Trophoblast cell (in vitro differentiated cells and primary cell): ENCODE data around the gene ELP4.

Experiments
- DNase-seq, 2 donors: peaks; one replicate each; pipeline ENCODE4 v3.0.0-alpha.2; 2016
- H2AFZ ChIP-seq: 2 replicates; pipeline ENCODE4 v1.6.1; 2013; ENCODE audit warnings: low read length, moderate library complexity, mild to moderate bottlenecking; ENCODE audit not compliant: insufficient read depth, poor library complexity
- H2AK5ac ChIP-seq: 2 replicates; pipeline ENCODE4 v1.6.1; 2013; ENCODE audit warnings: mild to moderate bottlenecking, low read length
- H2BK120ac ChIP-seq: 2 replicates; pipeline ENCODE4 v1.6.1; 2013; ENCODE audit warnings: low read length, mild to moderate bottlenecking, moderate library complexity; ENCODE audit not compliant: insufficient read depth, poor library complexity
- H2BK12ac ChIP-seq: 2 replicates; pipeline ENCODE4 v1.6.1; 2013; ENCODE audit warnings: mild to moderate bottlenecking, low read length, moderate library complexity
- H2BK5ac ChIP-seq: 2 replicates; pipeline ENCODE4 v1.6.1; 2013; ENCODE audit warnings: low read length, low read depth, moderate library complexity, mild to moderate bottlenecking; ENCODE audit not compliant: poor library complexity
- H3K14ac ChIP-seq: 2 replicates; pipeline ENCODE4 v1.6.1; 2013; ENCODE audit warnings: mild to moderate bottlenecking, low read length
- H3K18ac ChIP-seq: 2 replicates; pipeline ENCODE4 v1.6.1; 2013; ENCODE audit warnings: mild to moderate bottlenecking, low read length
- H3K23ac ChIP-seq: 2 replicates; pipeline ENCODE4 v1.6.1; 2013; ENCODE audit warnings: low read length
- H3K27ac ChIP-seq: 2 replicates; pipeline ENCODE4 v1.5.1; 2013; ENCODE audit warnings: low read depth, mild to moderate bottlenecking, inconsistent platforms, low read length, moderate library complexity
- H3K27me3 ChIP-seq: 2 replicates; pipeline ENCODE4 v1.6.1; 2013; ENCODE audit warnings: inconsistent platforms, mild to moderate bottlenecking, low read length, moderate library complexity; ENCODE audit not compliant: insufficient read depth
- H3K36me3 ChIP-seq, 2 experiments: 1 replicate in 1 of 2; 2 replicates in 1 of 2; pipeline ENCODE4 v1.6.1; 2013; ENCODE audit warnings: low read length in 2 of 2, mild to moderate bottlenecking in 2 of 2, moderate library complexity in 1 of 2; ENCODE audit not compliant: insufficient read depth in 2 of 2, control insufficient read depth in 1 of 2
- H3K4ac ChIP-seq: 2 replicates; pipeline ENCODE4 v1.6.1; 2013; ENCODE audit warnings: low read depth, mild to moderate bottlenecking, low read length, moderate library complexity
- H3K4me1 ChIP-seq, 2 experiments: 1 replicate in 1 of 2; 2 replicates in 1 of 2; pipeline ENCODE4 v1.6.1; 2013; ENCODE audit warnings: low read length in 2 of 2, mild to moderate bottlenecking in 2 of 2, moderate library complexity in 1 of 2; ENCODE audit not compliant: insufficient read depth in 2 of 2, control insufficient read depth in 1 of 2
- H3K4me2 ChIP-seq: 2 replicates; pipeline ENCODE4 v1.6.1; 2013; ENCODE audit warnings: inconsistent platforms, mild to moderate bottlenecking, low read length, moderate library complexity
- H3K4me3 ChIP-seq: 2 replicates; pipeline ENCODE4 v1.5.1; 2013; ENCODE audit warnings: mild to moderate bottlenecking, low read depth, low read length, inconsistent platforms
- H3K79me1 ChIP-seq: one replicate; pipeline ENCODE4 v1.6.1; 2013; ENCODE audit warnings: low read length
- H3K79me2 ChIP-seq: 2 replicates; pipeline ENCODE4 v1.6.1; 2013; ENCODE audit warnings: low read length, mild to moderate bottlenecking; ENCODE audit not compliant: control insufficient read depth, insufficient read depth, poor library complexity
- H3K9ac ChIP-seq: 2 replicates; pipeline ENCODE4 v1.6.1; 2013; ENCODE audit warnings: mild to moderate bottlenecking, low read length
- H3K9me3 ChIP-seq: 2 replicates; pipeline ENCODE4 v1.6.1; 2013; ENCODE audit warnings: low read depth, mild to moderate bottlenecking, control low read depth, inconsistent platforms, low read length; ENCODE audit not compliant: insufficient read depth
- H4K12ac ChIP-seq: 2 replicates; pipeline ENCODE4 v1.6.1; 2013; ENCODE audit warnings: low read depth, mild to moderate bottlenecking, low read length, moderate library complexity
- H4K8ac ChIP-seq: 2 replicates; pipeline ENCODE4 v1.6.1; 2013; ENCODE audit warnings: low read depth, mild to moderate bottlenecking, low read length, moderate library complexity
- H4K91ac ChIP-seq: one replicate; pipeline ENCODE4 v1.6.1; 2013; ENCODE audit warnings: low read depth, mild to moderate bottlenecking, low read length, moderate library complexity
- WGBS: extraction: QIAGEN DNeasy Blood & Tissue Kit; methylation state at CpG from one replicate; pipeline ENCODE4 v1.1.7; 2013; ENCODE audit warnings: missing lambda C conversion rate; ENCODE audit not compliant: insufficient read length, insufficient coverage; ENCODE audit errors: extremely low coverage; 5-methylcytosine and 5-hydroxymethylcytosine counted together

Gene ELP4

DNA sequence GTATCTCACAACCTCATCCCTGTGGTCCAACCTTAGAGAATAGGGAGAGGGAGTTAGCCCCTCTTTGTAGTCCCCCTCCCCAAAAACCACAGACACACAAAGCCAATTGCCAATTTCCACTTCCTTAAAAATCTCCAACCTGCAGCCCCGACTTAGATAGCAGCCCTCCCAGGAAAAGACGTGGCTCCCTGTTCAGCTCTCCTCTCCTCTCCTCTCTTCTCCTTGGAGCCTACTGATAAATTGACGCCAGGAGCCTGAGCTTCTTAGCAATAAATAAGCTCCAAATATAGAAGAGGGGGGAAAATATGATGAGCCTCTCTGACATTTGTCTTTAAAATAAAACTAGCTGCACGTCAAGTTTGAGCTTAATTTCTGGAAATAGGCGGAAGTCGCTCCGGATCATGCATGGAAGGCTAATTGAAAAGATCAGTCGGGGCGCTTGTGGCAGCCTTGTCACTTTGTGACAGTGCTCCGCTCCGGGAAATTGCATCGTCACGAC is 294.3 kb downstream of the ELP4 start:
- Histone ChIP-seq H3K23ac (no peak overlapping the region), H2BK5ac (no peak overlapping the region), H2AFZ (no peak overlapping the region), H2BK120ac (no peak overlapping the region), H2BK12ac (no peak overlapping the region), H3K18ac (no peak overlapping the region), H4K8ac (no peak overlapping the region), H4K12ac (no peak overlapping the region), H3K36me3 (no peaks in the 10 kb centered on the region), H3K4me3 (no peak overlapping the region), H3K4me2 (no peak overlapping the region), H3K4me1 (peaks cover 5 to 11% of the 10 kb centered on the region in 2 experiments), H3K9ac (no peak overlapping the region), H3K27me3 (peaks cover 88% of the 10 kb centered on the region), H3K14ac (no peak overlapping the region), H3K27ac (no peak overlapping the region), H3K4ac (no peak overlapping the region), H3K9me3 (peaks cover 5% of the 10 kb centered on the region), H3K79me1 (no peaks in the 10 kb centered on the region), H2AK5ac (no peak overlapping the region), H3K79me2 (no peaks in the 10 kb centered on the region), H4K91ac (no peak overlapping the region)
- DNase-seq, result no peak
- WGBS, result no CpG with 5 or more reads among the region's 13 CpGs

DNA sequence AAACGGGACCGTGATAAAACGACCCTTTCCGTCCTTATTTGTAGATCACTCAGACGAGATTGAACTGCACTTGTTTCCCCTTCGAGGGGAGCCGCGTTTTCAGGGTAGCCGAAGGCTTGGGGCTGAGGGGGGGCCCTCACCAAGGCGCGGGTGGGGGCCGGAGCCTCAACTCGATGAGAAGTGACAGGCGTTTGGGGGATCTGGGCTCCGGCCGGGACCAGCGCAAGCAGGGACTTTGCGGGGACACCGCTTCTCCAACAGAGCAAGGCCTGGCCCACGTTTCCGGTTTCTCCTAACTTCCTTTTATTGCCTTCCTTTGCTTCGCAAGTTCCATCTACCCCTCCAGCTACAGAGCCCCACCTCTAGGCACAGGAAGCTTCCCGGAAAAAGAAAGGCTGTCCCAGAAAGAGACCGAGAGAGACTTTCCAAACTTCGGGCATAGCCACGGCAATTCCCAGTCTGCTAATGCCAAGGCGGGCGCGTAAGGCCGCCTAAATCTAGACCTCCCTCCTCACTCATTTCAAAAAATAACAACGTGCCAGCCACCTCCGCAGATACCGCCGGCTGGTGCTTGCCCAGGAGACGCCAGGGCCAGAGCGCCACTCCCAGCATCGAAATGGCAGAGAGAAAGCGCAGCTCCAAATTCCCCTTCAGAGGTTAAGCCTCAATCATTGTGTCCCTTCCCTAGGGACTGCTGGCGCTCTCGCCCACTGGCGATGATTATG is 294.9 kb downstream of the ELP4 start:
- no peak for DNase-seq
- peak overlapping the region; percentile 57 for H2AFZ ChIP-seq
- H3K4me3 ChIP-seq, result no peak overlapping the region
- no peaks in the 10 kb centered on the region for H3K36me3 ChIP-seq
- H4K12ac ChIP-seq, result no peak overlapping the region
- no peak overlapping the region for H2BK5ac ChIP-seq
- no peak overlapping the region for H2AK5ac ChIP-seq
- no peaks in the 10 kb centered on the region for H3K79me1 ChIP-seq
- no peak overlapping the region for H2BK120ac ChIP-seq
- peaks cover 3 to 9% of the 10 kb centered on the region in 2 experiments for H3K4me1 ChIP-seq
- H3K4ac ChIP-seq, result no peak overlapping the region
- peaks cover 88% of the 10 kb centered on the region for H3K27me3 ChIP-seq
- peaks cover 4% of the 10 kb centered on the region for H3K9me3 ChIP-seq
- no peak overlapping the region for H4K8ac ChIP-seq
- H3K14ac ChIP-seq, result no peak overlapping the region
- H3K79me2 ChIP-seq, result no peaks in the 10 kb centered on the region
- H3K9ac ChIP-seq, result no peak overlapping the region
- H3K18ac ChIP-seq, result no peak overlapping the region
- no peak overlapping the region for H3K23ac ChIP-seq
- no peak overlapping the region for H2BK12ac ChIP-seq
- no CpG with 5 or more reads among the region's 41 CpGs for WGBS
- no peak overlapping the region for H4K91ac ChIP-seq
- peak overlapping the region; percentile 24 for H3K4me2 ChIP-seq
- no peak overlapping the region for H3K27ac ChIP-seq

DNA sequence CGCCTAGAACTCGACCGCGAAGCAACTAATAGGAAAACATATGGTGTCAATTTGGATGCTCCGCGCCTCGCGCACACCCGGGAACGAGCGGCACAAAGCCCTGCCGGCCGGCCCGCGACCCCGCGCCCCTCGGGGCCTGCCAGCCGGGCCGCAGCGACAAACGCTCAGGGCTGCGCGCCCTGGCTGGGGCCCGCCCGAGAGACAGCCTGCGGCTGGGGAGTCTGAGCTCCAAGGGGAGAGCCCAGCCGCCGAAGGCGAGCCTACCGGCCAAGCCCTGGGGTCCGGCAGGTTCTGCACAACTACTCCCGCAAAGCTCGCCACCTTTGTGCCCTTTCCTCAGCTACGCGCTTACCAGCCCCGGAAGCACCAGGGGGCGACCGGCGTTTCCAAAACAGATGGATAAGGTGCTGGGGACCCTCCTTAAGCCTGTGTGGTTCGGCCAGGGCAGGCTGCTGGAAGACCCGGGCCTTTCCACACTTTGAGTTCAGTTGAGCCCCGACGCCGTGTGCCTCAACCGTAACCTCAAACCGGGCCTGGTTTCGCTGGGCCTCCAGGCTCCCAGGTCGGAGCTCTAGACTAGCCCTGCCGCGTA is 295.6 kb downstream of the ELP4 start:
- Histone ChIP-seq H2BK120ac (no peak overlapping the region), H3K27me3 (peaks cover 88% of the 10 kb centered on the region), H4K8ac (no peak overlapping the region), H3K9ac (no peak overlapping the region), H3K4me2 (no peak overlapping the region), H3K27ac (no peak overlapping the region), H4K12ac (no peak overlapping the region), H3K9me3 (peaks cover 2% of the 10 kb centered on the region), H3K23ac (no peak overlapping the region), H2BK5ac (no peak overlapping the region), H3K14ac (no peak overlapping the region), H2AFZ (no peak overlapping the region), H2AK5ac (no peak overlapping the region), H3K4me3 (no peak overlapping the region), H3K79me2 (no peaks in the 10 kb centered on the region), H3K36me3 (no peaks in the 10 kb centered on the region), H3K18ac (no peak overlapping the region), H4K91ac (no peak overlapping the region), H3K4ac (no peak overlapping the region), H2BK12ac (no peak overlapping the region), H3K79me1 (no peaks in the 10 kb centered on the region), H3K4me1 (peaks cover 7 to 13% of the 10 kb centered on the region in 2 experiments)
- no peak for DNase-seq
- no CpG with 5 or more reads among the region's 51 CpGs for WGBS

DNA sequence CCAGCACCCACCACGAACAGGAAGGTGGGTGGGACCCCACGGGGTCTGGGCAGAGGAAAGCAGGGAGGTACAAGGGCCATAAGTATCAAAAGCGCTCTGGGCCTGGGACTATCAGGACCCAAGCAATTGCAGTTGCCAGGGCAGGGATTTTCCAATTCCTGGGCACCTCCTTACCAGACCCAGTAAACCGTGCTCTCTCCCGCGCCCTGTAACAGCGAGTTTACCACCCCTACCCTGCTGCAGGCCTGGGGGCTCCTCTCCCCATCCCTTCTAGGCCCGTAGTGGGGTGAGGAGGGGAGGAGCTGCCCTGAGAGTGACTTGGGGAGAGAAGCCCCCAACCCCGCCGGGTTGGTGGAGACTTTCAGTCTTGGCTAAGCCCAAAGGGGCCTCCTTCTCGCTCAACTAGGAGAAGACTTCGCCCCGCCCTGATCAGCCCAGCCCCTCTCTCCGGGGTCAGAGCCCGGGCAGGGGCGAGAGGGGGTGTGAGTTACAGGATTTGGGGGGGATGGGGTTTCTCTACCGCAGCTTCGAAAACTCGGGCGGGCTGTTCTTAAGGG is 296.1 kb downstream of the ELP4 start:
- no peak overlapping the region for H3K23ac ChIP-seq
- peaks cover 12 to 16% of the 10 kb centered on the region in 2 experiments for H3K4me1 ChIP-seq
- no peak overlapping the region for H3K4me2 ChIP-seq
- no peak overlapping the region for H2BK5ac ChIP-seq
- H3K27ac ChIP-seq, result no peak overlapping the region
- H2BK120ac ChIP-seq, result no peak overlapping the region
- H4K91ac ChIP-seq, result no peak overlapping the region
- no peak overlapping the region for H3K4ac ChIP-seq
- H3K18ac ChIP-seq, result no peak overlapping the region
- H3K9me3 ChIP-seq, result peaks cover 2% of the 10 kb centered on the region
- H2AK5ac ChIP-seq, result no peak overlapping the region
- WGBS, result no CpG with 5 or more reads among the region's 20 CpGs
- H3K14ac ChIP-seq, result no peak overlapping the region
- H3K79me1 ChIP-seq, result no peaks in the 10 kb centered on the region
- no peak for DNase-seq
- H3K79me2 ChIP-seq, result no peaks in the 10 kb centered on the region
- H3K27me3 ChIP-seq, result peaks cover 88% of the 10 kb centered on the region
- H3K36me3 ChIP-seq, result no peaks in the 10 kb centered on the region
- no peak overlapping the region for H2AFZ ChIP-seq
- no peak overlapping the region for H2BK12ac ChIP-seq
- no peak overlapping the region for H4K8ac ChIP-seq
- H4K12ac ChIP-seq, result no peak overlapping the region
- H3K9ac ChIP-seq, result no peak overlapping the region
- no peak overlapping the region for H3K4me3 ChIP-seq
